Lower lobe of right lung (tissue), 2 donors: ENCODE results near the gene OR1S1. TPM values are rescaled to one million over a fixed set of nuclear protein-coding genes. Genes with fewer than 3 reads are reported as not detected.

Experiments used
- ATAC-seq, 2 donors: fragments of 200-7000 bp; cut with Tn5 transposase; one replicate each; pipeline ENCODE4 v1.9.1; 2020 to 2022; ENCODE audit warnings: mild to moderate bottlenecking in 2 of 2, moderate library complexity in 2 of 2
- DNase-seq: peaks from one replicate; pipeline ENCODE4 v3.0.0-alpha.2; 2020
- H3K27ac ChIP-seq: fragments of 200-600 bp; one replicate; pipeline ENCODE4 v1.8.0; 2022
- H3K27me3 ChIP-seq: fragments of 200-600 bp; one replicate; pipeline ENCODE4 v1.8.0; 2022; ENCODE audit warnings: low read depth
- H3K36me3 ChIP-seq: fragments of 200-600 bp; one replicate; pipeline ENCODE4 v1.8.0; 2022; ENCODE audit warnings: mild to moderate bottlenecking
- H3K4me1 ChIP-seq: fragments of 200-600 bp; one replicate; pipeline ENCODE4 v1.8.0; 2022
- H3K4me3 ChIP-seq: fragments of 200-600 bp; one replicate; pipeline ENCODE4 v1.8.0; 2022; ENCODE audit warnings: mild to moderate bottlenecking
- H3K9me3 ChIP-seq: fragments of 200-600 bp; one replicate; pipeline ENCODE4 v1.8.0; 2022
- intact Hi-C: fragments of 100-400 bp; cut with DNase I; formaldehyde crosslinking; loops from one replicate; pipeline ENCODE4 v1.11.0; 2022
- total RNA-seq: library from RNA; stranded (reverse); fragmentation: NEBNext Ultra II Directional; extraction: Animal tissue kit (Norgen Biotek cat#: 25700); gene quantifications from one replicate; pipeline ENCODE4 v1.2.1, GENCODE V29; 2021
- TF ChIP-seq, protein P1 (sequence below): fragments of 200-600 bp; IDR thresholded peaks from one replicate; pipeline ENCODE4 v1.8.0; 2022; ENCODE audit warnings: antibody characterized with exemption, mild to moderate bottlenecking
- donor health status: DM: no; HTN: yes; CAD: no; lungs with severe emphysema.

Gene OR1S1
- total RNA-seq, 1 donor from 2014 or later: not detected

DNA sequence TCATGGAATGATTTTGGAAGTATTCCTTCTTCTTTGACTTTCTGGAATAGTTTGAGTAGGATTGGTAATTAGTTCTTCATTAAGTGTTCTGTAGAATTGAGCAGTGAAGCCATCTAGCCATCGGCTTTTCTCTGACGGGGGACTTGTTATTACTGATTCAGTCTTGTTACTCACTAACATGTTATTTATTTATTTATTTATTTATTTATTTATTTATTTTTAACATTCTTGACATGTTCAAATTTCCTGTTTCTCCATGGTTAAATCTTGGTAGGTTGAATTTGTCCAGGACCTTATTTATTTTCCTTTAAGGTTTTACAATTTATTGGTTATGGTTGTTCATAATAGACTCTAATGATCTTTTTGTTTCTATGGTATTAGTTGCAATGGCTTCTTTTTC, 31.4 kb downstream of the OR1S1 start:
- peaks cover 15% of the 10 kb centered on the region for H3K9me3 ChIP-seq
- no peak overlapping the region for H3K27ac ChIP-seq
- ATAC-seq (no peak), DNase-seq (no peak)
- intact Hi-C loops: no loop called here
- no peaks in the 10 kb centered on the region for H3K36me3 ChIP-seq
- no peaks in the 10 kb centered on the region for H3K4me1 ChIP-seq
- H3K27me3 ChIP-seq: no peaks in the 10 kb centered on the region
- no peak overlapping the region for H3K4me3 ChIP-seq
- TF ChIP-seq, protein P1, sequence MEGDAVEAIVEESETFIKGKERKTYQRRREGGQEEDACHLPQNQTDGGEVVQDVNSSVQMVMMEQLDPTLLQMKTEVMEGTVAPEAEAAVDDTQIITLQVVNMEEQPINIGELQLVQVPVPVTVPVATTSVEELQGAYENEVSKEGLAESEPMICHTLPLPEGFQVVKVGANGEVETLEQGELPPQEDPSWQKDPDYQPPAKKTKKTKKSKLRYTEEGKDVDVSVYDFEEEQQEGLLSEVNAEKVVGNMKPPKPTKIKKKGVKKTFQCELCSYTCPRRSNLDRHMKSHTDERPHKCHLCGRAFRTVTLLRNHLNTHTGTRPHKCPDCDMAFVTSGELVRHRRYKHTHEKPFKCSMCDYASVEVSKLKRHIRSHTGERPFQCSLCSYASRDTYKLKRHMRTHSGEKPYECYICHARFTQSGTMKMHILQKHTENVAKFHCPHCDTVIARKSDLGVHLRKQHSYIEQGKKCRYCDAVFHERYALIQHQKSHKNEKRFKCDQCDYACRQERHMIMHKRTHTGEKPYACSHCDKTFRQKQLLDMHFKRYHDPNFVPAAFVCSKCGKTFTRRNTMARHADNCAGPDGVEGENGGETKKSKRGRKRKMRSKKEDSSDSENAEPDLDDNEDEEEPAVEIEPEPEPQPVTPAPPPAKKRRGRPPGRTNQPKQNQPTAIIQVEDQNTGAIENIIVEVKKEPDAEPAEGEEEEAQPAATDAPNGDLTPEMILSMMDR: no peak

DNA sequence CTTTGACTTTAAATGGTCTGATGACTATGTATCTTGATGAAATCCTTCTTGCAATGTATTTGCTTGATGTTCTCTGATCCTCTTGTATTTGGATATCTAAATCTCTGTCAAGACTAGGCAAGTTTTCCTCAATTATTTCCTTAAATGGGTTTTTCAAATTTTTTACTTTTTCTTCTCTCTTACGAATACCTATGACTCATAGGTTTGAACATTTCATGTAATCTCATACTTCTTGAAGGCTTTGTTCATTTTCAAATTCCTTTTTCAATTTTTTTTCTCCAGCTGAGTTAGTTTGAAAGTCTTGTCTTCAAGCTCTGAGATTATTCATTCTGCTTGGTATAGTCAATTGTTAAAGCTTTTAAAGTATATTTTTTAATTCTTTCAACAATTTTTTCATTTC, 42.4 kb downstream of the OR1S1 start:
- no peaks in the 10 kb centered on the region for H3K36me3 ChIP-seq
- TF ChIP-seq, protein P1: no peak
- no peaks in the 10 kb centered on the region for H3K9me3 ChIP-seq
- DNase-seq: no peak
- intact Hi-C loops: no loop called here
- H3K27ac ChIP-seq: no peak overlapping the region
- no peak for ATAC-seq
- no peaks in the 10 kb centered on the region for H3K4me1 ChIP-seq
- H3K27me3 ChIP-seq: no peaks in the 10 kb centered on the region
- no peak overlapping the region for H3K4me3 ChIP-seq

DNA sequence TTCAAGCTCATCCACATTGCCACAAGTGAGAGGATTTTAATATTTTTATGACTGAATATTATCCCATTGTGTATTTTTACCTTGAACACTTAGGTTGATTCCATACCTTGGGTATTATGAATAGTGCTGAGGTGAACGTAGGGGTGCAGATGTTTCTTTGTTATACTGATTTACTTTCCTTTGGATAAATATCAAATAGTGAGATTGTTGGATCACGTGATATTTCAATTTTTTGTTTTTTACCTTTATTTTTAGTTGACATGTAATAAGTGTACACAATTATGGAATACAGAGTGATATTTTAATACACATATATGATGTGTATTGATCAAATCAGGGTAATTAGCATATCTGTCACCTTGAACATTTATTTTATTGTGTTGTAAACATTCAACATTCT, 47.5 kb downstream of the OR1S1 start:
- intact Hi-C loops: no loop called here
- no peak for ATAC-seq
- Histone ChIP-seq H3K36me3 (no peaks in the 10 kb centered on the region), H3K9me3 (no peaks in the 10 kb centered on the region), H3K27me3 (no peaks in the 10 kb centered on the region), H3K4me1 (no peaks in the 10 kb centered on the region), H3K4me3 (no peak overlapping the region), H3K27ac (no peak overlapping the region)
- DNase-seq: no peak
- TF ChIP-seq, protein P1: no peak

Other genes starting within 250 kb of the OR1S1 start
- gene OR9Q1, start 188.8 kb upstream of the OR1S1 start, total RNA-seq: not detected
- not detected for gene OR6Q1, start 181.8 kb upstream of the OR1S1 start, total RNA-seq
- gene OR9I1, start 87.2 kb upstream of the OR1S1 start, total RNA-seq: not detected
- gene OR9Q2, start 23.6 kb upstream of the OR1S1 start, total RNA-seq: not detected
- not detected for gene OR1S2, start 8.6 kb upstream of the OR1S1 start, total RNA-seq
- not detected for gene OR10Q1, start 16.2 kb downstream of the OR1S1 start, total RNA-seq
- gene OR10W1, start 55.5 kb downstream of the OR1S1 start, total RNA-seq: not detected
- not detected for gene OR5B17, start 146.3 kb downstream of the OR1S1 start, total RNA-seq
- gene OR5B3, start 194.2 kb downstream of the OR1S1 start, total RNA-seq: not detected
- not detected for gene OR5B2, start 215.4 kb downstream of the OR1S1 start, total RNA-seq
- not detected for gene OR5B12, start 229.5 kb downstream of the OR1S1 start, total RNA-seq